HepG2 (cell line): ENCODE results near the gene COG4. TPM values are rescaled to one million over a fixed set of nuclear protein-coding genes. Genes with fewer than 3 reads are reported as not detected.

Experiments
- ATAC-seq: fragments of 200-7000 bp; cut with Tn5 transposase; 3 replicates; pipeline ENCODE4 v1.9.1; 2020; ENCODE audit warnings: mild to moderate bottlenecking, moderate library complexity
- BruUV-seq: library from RNA; stranded (reverse); fragments of 400-500 nt; replicated peaks from 2 replicates; lab custom pipeline; 2021; lab: Mats Ljungman, UMichigan
- CTCF ChIA-PET: fragments of 300-600 bp; formaldehyde crosslinking; extraction: SDS; loops from one replicate; lab custom pipeline; 2021; ENCODE audit warnings: low total read pairs, inconsistent platforms, low intra/inter-chr PET ratio; lab: Yijun Ruan, JAX
- POLR2A ChIA-PET: fragments of 350-600 bp; sonication (Branson Sonifier 250); formaldehyde crosslinking; loops from one replicate; lab custom pipeline; 2020; ENCODE audit warnings: antibody characterized with exemption, inconsistent platforms; lab: Yijun Ruan, JAX
- DNase-seq: peaks from one replicate; pipeline ENCODE4 v3.0.0-alpha.2; 2015; ENCODE audit warnings: low spot score
- FAIRE-seq: peaks from 3 replicates; lab custom pipeline; 2011; peaks lifted over from hg19 to GRCh38; lab: Jason Lieb, UNC
- H2AFZ ChIP-seq: one replicate; pipeline ENCODE4 v1.6.1; 2011; ENCODE audit warnings: low read length, inconsistent platforms
- H3K27ac ChIP-seq: fragments of 300-600 bp; 3 replicates; pipeline ENCODE4 v1.8.0; 2011; ENCODE audit warnings: mixed run types, mild to moderate bottlenecking, mixed read lengths, low read length, inconsistent platforms; ENCODE audit not compliant: insufficient read depth; ENCODE audit errors: extremely low read length
- H3K27me3 ChIP-seq, 2 experiments: fragments of 200-600 bp in 1 of 2; 2 replicates in 1 of 2; 3 replicates in 1 of 2; pipeline versions ENCODE4 v1.6.0 to v1.8.0; 2011; ENCODE audit warnings: low read length in 2 of 2, mild to moderate bottlenecking in 2 of 2, moderate library complexity in 2 of 2, inconsistent platforms in 1 of 2; ENCODE audit not compliant: insufficient read depth in 2 of 2, control insufficient read depth in 1 of 2
- H3K36me3 ChIP-seq, 2 experiments: fragments of 200-600 bp in 1 of 2; replicated peaks in 1 of 2; 2 replicates in 1 of 2; 3 replicates in 1 of 2; pipeline versions ENCODE4 v1.5.1 to v1.8.0; 2011; ENCODE audit warnings: low read length in 2 of 2, inconsistent platforms in 1 of 2; ENCODE audit not compliant: insufficient read depth in 2 of 2, control insufficient read depth in 1 of 2
- H3K4me1 ChIP-seq: 2 replicates; pipeline ENCODE4 v1.5.1; 2012; ENCODE audit warnings: low read length, inconsistent platforms; ENCODE audit not compliant: insufficient read depth
- H3K4me2 ChIP-seq: 2 replicates; pipeline ENCODE4 v1.6.0; 2011; ENCODE audit warnings: low read depth, low read length, inconsistent platforms
- H3K4me3 ChIP-seq, 3 experiments: fragments of 200-600 bp in 1 of 3; sonication (generic), shearing (Covaris generic) in 1 of 3; replicated peaks in 1 of 3; 2 replicates each; pipeline ENCODE4 v1.5.1; 2011 to 2016; ENCODE audit warnings: low read length in 3 of 3, inconsistent platforms in 2 of 3, low read depth in 2 of 3, mild to moderate bottlenecking in 2 of 3, control low read depth in 1 of 3, mixed read lengths in 1 of 3; ENCODE audit not compliant: insufficient read depth in 1 of 3
- H3K79me2 ChIP-seq: one replicate; pipeline ENCODE4 v1.6.1; 2011; ENCODE audit warnings: low read length, inconsistent platforms; ENCODE audit not compliant: insufficient read depth
- H3K9ac ChIP-seq: 2 replicates; pipeline ENCODE4 v1.6.0; 2011; ENCODE audit warnings: mild to moderate bottlenecking, low read depth, low read length, inconsistent platforms; ENCODE audit not compliant: insufficient read depth
- H3K9me3 ChIP-seq: 2 replicates; pipeline ENCODE4 v1.5.1; 2012; ENCODE audit warnings: mild to moderate bottlenecking, low read length
- H4K20me1 ChIP-seq: 2 replicates; pipeline ENCODE4 v1.6.0; 2011; ENCODE audit warnings: inconsistent platforms, mild to moderate bottlenecking, low read length, moderate library complexity; ENCODE audit not compliant: insufficient read depth
- CC2D1A ChIP-seq: sonication (generic); formaldehyde crosslinking; IDR thresholded peaks from 2 replicates; pipeline ENCODE4 v1.8.1; 2023; ENCODE audit warnings: mild to moderate bottlenecking, missing genetic modification reagents
- HCFC1 ChIP-seq: fragments of 150-350 bp; IDR thresholded peaks from 2 replicates; pipeline ENCODE4 v1.6.1; 2014; ENCODE audit warnings: low read depth, low read length
- IKZF1 ChIP-seq: fragments of 450-650 bp; IDR thresholded peaks from 2 replicates; pipeline ENCODE4 v1.7.1; 2016
- NFE2L1 ChIP-seq: sonication (generic); formaldehyde crosslinking; IDR thresholded peaks from 2 replicates; pipeline ENCODE4 v1.4.0; 2020; ENCODE audit warnings: missing genetic modification reagents, mild to moderate bottlenecking, borderline replicate concordance
- NFRKB ChIP-seq: fragments of 450-650 bp; IDR thresholded peaks from 2 replicates; pipeline ENCODE4 v1.6.1; 2017
- NKX3-1 ChIP-seq: sonication (generic); formaldehyde crosslinking; IDR thresholded peaks from 2 replicates; pipeline ENCODE4 v1.5.0; 2020; ENCODE audit warnings: missing genetic modification reagents
- NR2F2 ChIP-seq: IDR thresholded peaks from 2 replicates; pipeline ENCODE4 v1.6.1; 2012; ENCODE audit warnings: low read depth, inconsistent platforms, borderline replicate concordance
- RARA ChIP-seq: IDR thresholded peaks from 2 replicates; pipeline ENCODE4 v1.6.1; 2016; ENCODE audit warnings: missing genetic modification reagents, missing compliant biosample characterization
- RELA ChIP-seq: sonication (generic); formaldehyde crosslinking; IDR thresholded peaks from 2 replicates; pipeline ENCODE4 v1.4.0; 2020; ENCODE audit warnings: missing genetic modification reagents
- SRSF9 ChIP-seq: fragments of 200-400 bp; formaldehyde crosslinking; IDR thresholded peaks from 2 replicates; pipeline ENCODE4 v1.6.1; 2018; ENCODE audit warnings: borderline replicate concordance, mild to moderate bottlenecking, low read depth, low read length; ENCODE audit not compliant: insufficient read depth, poor library complexity, severe bottlenecking
- ZEB1 ChIP-seq: IDR thresholded peaks from 2 replicates; pipeline ENCODE4 v1.6.1; 2012; ENCODE audit warnings: mild to moderate bottlenecking, low read depth, inconsistent platforms; ENCODE audit not compliant: insufficient replicate concordance
- ZNF121 ChIP-seq: sonication (generic); formaldehyde crosslinking; IDR thresholded peaks from 2 replicates; pipeline ENCODE4 v1.5.0; 2020; ENCODE audit warnings: mild to moderate bottlenecking, missing genetic modification reagents
- ZNF251 ChIP-seq: sonication (generic); formaldehyde crosslinking; IDR thresholded peaks from 2 replicates; pipeline ENCODE4 v1.9.0; 2021; ENCODE audit warnings: mild to moderate bottlenecking, missing genetic modification reagents
- ZNF44 ChIP-seq: sonication (generic); formaldehyde crosslinking; IDR thresholded peaks from 2 replicates; pipeline ENCODE4 v1.5.1; 2020; ENCODE audit warnings: mild to moderate bottlenecking, missing genetic modification reagents
- ZNF460 ChIP-seq: sonication (generic); formaldehyde crosslinking; IDR thresholded peaks from 2 replicates; pipeline ENCODE4 v1.5.1; 2020; ENCODE audit warnings: missing genetic modification reagents, mild to moderate bottlenecking, borderline replicate concordance
- ZNF484 ChIP-seq: sonication (generic); formaldehyde crosslinking; IDR thresholded peaks from 2 replicates; pipeline ENCODE4 v1.5.1; 2020; ENCODE audit warnings: mild to moderate bottlenecking, low read depth, missing genetic modification reagents, borderline replicate concordance
- ZNF550 ChIP-seq: sonication (generic); formaldehyde crosslinking; IDR thresholded peaks from 2 replicates; pipeline ENCODE4 v1.4.0; 2020; ENCODE audit warnings: mild to moderate bottlenecking, missing genetic modification reagents, borderline replicate concordance
- ZUFSP ChIP-seq: sonication (generic); formaldehyde crosslinking; IDR thresholded peaks from 2 replicates; pipeline ENCODE4 v1.9.0; 2021; ENCODE audit warnings: missing genetic modification reagents, mild to moderate bottlenecking, borderline replicate concordance
- WGBS: methylation state at CpG from one replicate; pipeline ENCODE4 v1.1.6; 2017; ENCODE audit warnings: low lambda C conversion rate; 5-methylcytosine and 5-hydroxymethylcytosine counted together
- in situ Hi-C: cut with HindIII; loops from 2 replicates; pipeline ENCODE4 v1.10.0; 2017; ENCODE audit warnings: low pct_unique_long_range_greater_than_20kb; ENCODE audit not compliant: extremely low pct_ligation_motif_present
- intact Hi-C: fragments of 100-400 bp; cut with micrococcal nuclease; formaldehyde crosslinking; loops from one replicate; pipeline ENCODE4 v1.10.0; 2022; ENCODE audit not compliant: unreplicated experiment
- polyA plus RNA-seq, 8 experiments: library from polyadenylated mRNA; depleted of rRNA in 3 of 8; stranded (reverse) in 7 of 8; unstranded in 1 of 8; fragments of >200 nt; fragmentation: Illumina TruSeq in 4 of 8; extraction: Trizol in 4 of 8; gene quantifications; 2 replicates each; pipeline versions ENCODE4 v1.2.1 to v1.2.3, GENCODE V29; 2011 to 2016; ENCODE audit warnings: low read depth in 4 of 8, missing spikeins in 1 of 8, mixed read lengths in 1 of 8; ENCODE audit not compliant: insufficient read depth in 1 of 8
- total RNA-seq, 5 experiments: library from RNA; depleted of rRNA; stranded (reverse); fragments of >200 nt; fragmentation: Illumina TruSeq; extraction: Trizol; gene quantifications; 2 replicates each; pipeline ENCODE4 v1.2.3, GENCODE V29; 2016; ENCODE audit warnings: low read depth in 1 of 5
- TF ChIP-seq, protein P1 (sequence below): sonication (generic); formaldehyde crosslinking; IDR thresholded peaks from 2 replicates; pipeline ENCODE4 v1.4.0; 2020; ENCODE audit warnings: mild to moderate bottlenecking, missing genetic modification reagents
- TF ChIP-seq, protein P2 (sequence below): sonication (generic); formaldehyde crosslinking; conservative IDR thresholded peaks from 2 replicates; pipeline ENCODE4 v1.8.0; 2022; ENCODE audit warnings: mild to moderate bottlenecking, moderate library complexity, missing genetic modification reagents

Gene COG4
- total and polyA plus RNA-seq, 2 of the 13 experiments (the other 11 are each of a cell fraction or from before 2014, with no cell fraction given) = 51.1 to 73.8 TPM

DNA sequence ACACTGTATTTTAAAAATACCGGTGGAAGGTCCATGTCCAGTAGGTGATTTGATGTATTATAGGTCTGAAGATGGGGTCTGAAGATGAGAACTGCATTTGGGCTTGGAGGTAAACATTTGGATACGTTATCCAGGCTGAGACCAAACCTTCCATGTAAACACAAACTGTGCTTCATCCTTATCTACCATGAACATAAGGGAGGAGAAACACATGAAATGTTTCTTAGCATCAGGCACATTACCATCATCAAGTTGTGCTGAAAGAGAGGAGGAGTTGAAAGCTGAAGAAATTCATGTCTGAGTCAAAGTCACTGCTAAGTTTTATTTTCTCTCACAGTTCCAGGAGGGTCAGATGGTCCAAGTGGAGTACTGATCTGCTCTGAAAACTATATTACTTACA, 11.6 kb upstream of the COG4 start:
- H3K27me3 ChIP-seq = no peaks in the 10 kb centered on the region
- 94% methylated on average over 2 of the region's 2 CpGs for WGBS
- no peak overlapping the region for H3K9ac ChIP-seq
- H3K36me3 ChIP-seq = peaks cover 46 to 89% of the 10 kb centered on the region in 2 experiments
- H3K79me2 ChIP-seq = peaks cover 53% of the 10 kb centered on the region
- FAIRE-seq (no peak), DNase-seq (no peak)
- H3K27ac ChIP-seq = no peak overlapping the region
- H3K4me3 ChIP-seq = no peak overlapping the region
- no peak overlapping the region for H3K4me2 ChIP-seq
- H4K20me1 ChIP-seq = peaks cover 27% of the 10 kb centered on the region
- ChIA-PET CTCF (no interaction called here), POLR2A (no interaction called here)
- intact Hi-C loops = no loop called here
- TF ChIP-seq ZNF251 = no peak
- no peak for TF ChIP-seq ZNF460
- no peak for TF ChIP-seq RELA (CRISPR knock-in tag)
- TF ChIP-seq CC2D1A (CRISPR knock-in tag) = no peak
- no peak for TF ChIP-seq SRSF9
- TF ChIP-seq NFRKB = no peak
- TF ChIP-seq, protein P1, sequence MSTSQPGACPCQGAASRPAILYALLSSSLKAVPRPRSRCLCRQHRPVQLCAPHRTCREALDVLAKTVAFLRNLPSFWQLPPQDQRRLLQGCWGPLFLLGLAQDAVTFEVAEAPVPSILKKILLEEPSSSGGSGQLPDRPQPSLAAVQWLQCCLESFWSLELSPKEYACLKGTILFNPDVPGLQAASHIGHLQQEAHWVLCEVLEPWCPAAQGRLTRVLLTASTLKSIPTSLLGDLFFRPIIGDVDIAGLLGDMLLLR = no peak
- no peak for TF ChIP-seq NFE2L1 (CRISPR knock-in tag)
- no peak for TF ChIP-seq ZUFSP (CRISPR knock-in tag)
- no peak for TF ChIP-seq NR2F2
- no peak for TF ChIP-seq IKZF1
- TF ChIP-seq ZEB1 = no peak
- TF ChIP-seq, protein P2, sequence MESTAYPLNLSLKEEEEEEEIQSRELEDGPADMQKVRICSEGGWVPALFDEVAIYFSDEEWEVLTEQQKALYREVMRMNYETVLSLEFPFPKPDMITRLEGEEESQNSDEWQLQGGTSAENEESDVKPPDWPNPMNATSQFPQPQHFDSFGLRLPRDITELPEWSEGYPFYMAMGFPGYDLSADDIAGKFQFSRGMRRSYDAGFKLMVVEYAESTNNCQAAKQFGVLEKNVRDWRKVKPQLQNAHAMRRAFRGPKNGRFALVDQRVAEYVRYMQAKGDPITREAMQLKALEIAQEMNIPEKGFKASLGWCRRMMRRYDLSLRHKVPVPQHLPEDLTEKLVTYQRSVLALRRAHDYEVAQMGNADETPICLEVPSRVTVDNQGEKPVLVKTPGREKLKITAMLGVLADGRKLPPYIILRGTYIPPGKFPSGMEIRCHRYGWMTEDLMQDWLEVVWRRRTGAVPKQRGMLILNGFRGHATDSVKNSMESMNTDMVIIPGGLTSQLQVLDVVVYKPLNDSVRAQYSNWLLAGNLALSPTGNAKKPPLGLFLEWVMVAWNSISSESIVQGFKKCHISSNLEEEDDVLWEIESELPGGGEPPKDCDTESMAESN (CRISPR knock-in tag) = no peak
- TF ChIP-seq RARA (CRISPR knock-in tag) = no peak
- TF ChIP-seq ZNF121 (CRISPR knock-in tag) = no peak
- TF ChIP-seq NKX3-1 (CRISPR knock-in tag) = no peak
- no peak for TF ChIP-seq HCFC1
- no peak for TF ChIP-seq ZNF44 (CRISPR knock-in tag)
- TF ChIP-seq ZNF484 (CRISPR knock-in tag) = no peak
- TF ChIP-seq ZNF550 (CRISPR knock-in tag) = no peak
- TF ChIP-seq, all 625 proteins: peak for 0
- Histone ChIP-seq H3K9me3 (no peaks in the 10 kb centered on the region), H2AFZ (no peak overlapping the region), H3K4me1 (no peaks in the 10 kb centered on the region)
- no peak for ATAC-seq
- in situ Hi-C loops = no loop called here
- no TSS peak for BruUV-seq
